ENCODE results near the gene ZDHHC9. TPM values are rescaled to one million over a fixed set of nuclear protein-coding genes. Genes with fewer than 3 reads are reported as not detected.

Gene ZDHHC9
- polyA plus RNA-seq, 3 donors from 2014 or later: 1.4 to 2.2 (median 1.6) TPM

GRCh38 chrX:129804806-129805205 lies 38.9 kb downstream of the ZDHHC9 start:
- H3K36me3 Mint-ChIP-seq: peaks cover 0 to 5% (median 0%) of the 10 kb centered on the region in 3 donors
- H3K4me3 Mint-ChIP-seq: no peak overlapping the region
- no peak overlapping the region for H3K27ac Mint-ChIP-seq
- peaks cover 17 to 22% of the 10 kb centered on the region in 2 donors for H3K4me1 Mint-ChIP-seq
- H3K9me3 Mint-ChIP-seq: no peaks in the 10 kb centered on the region
- DNase-seq: no peak
- H3K27me3 Mint-ChIP-seq (ENCODE audit: low read depth in 3 of 3): no peaks in the 10 kb centered on the region

DNA sequence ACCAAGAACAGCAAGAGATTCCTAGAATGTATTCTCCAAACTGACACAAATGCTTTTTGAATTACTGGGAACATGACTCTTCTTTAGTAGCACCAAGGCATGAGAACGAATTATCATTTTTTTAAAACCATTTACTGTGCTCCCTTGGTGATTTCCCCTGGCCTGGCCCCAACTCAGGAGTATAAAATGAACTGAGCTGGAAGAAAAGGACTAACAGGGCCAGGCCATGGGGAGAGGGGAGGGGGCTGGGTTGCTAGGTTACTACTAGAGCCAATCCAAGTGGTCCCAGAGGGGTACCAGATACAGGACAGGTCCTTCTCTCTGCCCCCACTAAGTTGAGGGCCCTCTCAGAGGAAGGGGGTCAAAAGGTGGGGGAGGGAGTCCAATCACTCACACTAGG lies 40.8 kb downstream of the ZDHHC9 start:
- Mint-ChIP-seq H3K9me3 (no peaks in the 10 kb centered on the region), H3K4me3 (no peak overlapping the region), H3K27me3 (ENCODE audit: low read depth in 3 of 3) (peaks cover 0 to 4% (median 3%) of the 10 kb centered on the region in 3 donors), H3K27ac (no peak overlapping the region), H3K36me3 (peaks cover 0 to 4% (median 0%) of the 10 kb centered on the region in 3 donors), H3K4me1 (peaks cover 14 to 28% of the 10 kb centered on the region in 2 donors)
- no peak for DNase-seq

GRCh38 chrX:129800186-129800585 lies 43.5 kb downstream of the ZDHHC9 start:
- peaks cover 0 to 4% (median 3%) of the 10 kb centered on the region in 3 donors for H3K27me3 Mint-ChIP-seq (ENCODE audit: low read depth in 3 of 3)
- no peak for DNase-seq
- peaks cover 14 to 33% of the 10 kb centered on the region in 2 donors for H3K4me1 Mint-ChIP-seq
- H3K9me3 Mint-ChIP-seq: no peaks in the 10 kb centered on the region
- H3K27ac Mint-ChIP-seq: peak overlapping the region in 4 of 6 donors; percentile 31 to 82 (median 74)
- no peak overlapping the region for H3K4me3 Mint-ChIP-seq
- peaks cover 0 to 14% (median 0%) of the 10 kb centered on the region in 3 donors for H3K36me3 Mint-ChIP-seq

GRCh38 chrX:129798888-129799287 lies 44.8 kb downstream of the ZDHHC9 start:
- DNase-seq: no peak
- Mint-ChIP-seq H3K27ac (peak overlapping the region; percentile 69 to 87 (median 78)), H3K27me3 (ENCODE audit: low read depth in 3 of 3) (peaks cover 0 to 4% (median 3%) of the 10 kb centered on the region in 3 donors), H3K4me1 (peaks cover 17 to 33% of the 10 kb centered on the region in 2 donors), H3K4me3 (no peak overlapping the region), H3K9me3 (no peaks in the 10 kb centered on the region), H3K36me3 (peaks cover 0 to 19% (median 0%) of the 10 kb centered on the region in 3 donors)

- Mint-ChIP-seq H3K27me3 (ENCODE audit: low read depth in 3 of 3) (peaks cover 0 to 4% (median 3%) of the 10 kb centered on the region in 3 donors), H3K36me3 (peaks cover 0 to 19% (median 0%) of the 10 kb centered on the region in 3 donors), H3K4me3 (no peak overlapping the region), H3K4me1 (peaks cover 17 to 33% of the 10 kb centered on the region in 2 donors), H3K9me3 (no peaks in the 10 kb centered on the region), H3K27ac (peak overlapping the region; percentile 69 to 87 (median 80))
- DNase-seq: no peak
Observed at GRCh38 chrX:129798456-129798855, 45.2 kb downstream of the ZDHHC9 start.

GRCh38 chrX:129797251-129797906 lies 46.3 kb downstream of the ZDHHC9 start:
- H3K4me3 Mint-ChIP-seq: no peak overlapping the region
- DNase-seq: no peak
- peaks cover 0 to 19% (median 4%) of the 10 kb centered on the region in 3 donors for H3K36me3 Mint-ChIP-seq
- H3K9me3 Mint-ChIP-seq: no peaks in the 10 kb centered on the region
- peaks cover 0 to 4% (median 3%) of the 10 kb centered on the region in 3 donors for H3K27me3 Mint-ChIP-seq (ENCODE audit: low read depth in 3 of 3)
- peaks cover 23 to 33% of the 10 kb centered on the region in 2 donors for H3K4me1 Mint-ChIP-seq
- H3K27ac Mint-ChIP-seq: peak overlapping the region in 5 of 6 donors; percentile 55 to 81 (median 76)

DNA sequence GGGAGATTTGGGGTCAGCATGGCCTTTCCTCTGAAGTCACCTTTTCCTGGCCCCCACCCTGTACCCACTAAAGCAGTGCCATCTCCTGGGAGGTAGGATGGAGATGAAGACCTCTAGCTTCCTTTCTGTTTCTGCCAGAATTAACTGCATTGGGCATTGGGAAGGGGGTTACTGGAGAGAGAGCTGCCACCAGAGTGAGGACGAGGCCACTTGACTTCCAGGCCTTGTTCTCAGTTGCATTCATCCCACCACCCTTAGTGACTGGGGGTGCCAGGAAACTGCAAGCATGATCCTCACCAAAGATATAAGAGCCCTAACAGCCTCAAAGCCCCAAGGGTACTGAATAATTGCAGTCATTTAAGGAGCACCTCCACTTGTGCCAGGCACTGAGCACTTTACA lies 48.1 kb downstream of the ZDHHC9 start:
- no peak for DNase-seq
- Mint-ChIP-seq H3K4me1 (peaks cover 24 to 38% of the 10 kb centered on the region in 2 donors), H3K36me3 (peaks cover 0 to 27% (median 8%) of the 10 kb centered on the region in 3 donors), H3K27ac (peak overlapping the region in 5 of 6 donors; percentile 19 to 79 (median 57)), H3K27me3 (ENCODE audit: low read depth in 3 of 3) (peaks cover 2 to 4% (median 3%) of the 10 kb centered on the region in 3 donors), H3K9me3 (no peaks in the 10 kb centered on the region), H3K4me3 (no peak overlapping the region)

DNA sequence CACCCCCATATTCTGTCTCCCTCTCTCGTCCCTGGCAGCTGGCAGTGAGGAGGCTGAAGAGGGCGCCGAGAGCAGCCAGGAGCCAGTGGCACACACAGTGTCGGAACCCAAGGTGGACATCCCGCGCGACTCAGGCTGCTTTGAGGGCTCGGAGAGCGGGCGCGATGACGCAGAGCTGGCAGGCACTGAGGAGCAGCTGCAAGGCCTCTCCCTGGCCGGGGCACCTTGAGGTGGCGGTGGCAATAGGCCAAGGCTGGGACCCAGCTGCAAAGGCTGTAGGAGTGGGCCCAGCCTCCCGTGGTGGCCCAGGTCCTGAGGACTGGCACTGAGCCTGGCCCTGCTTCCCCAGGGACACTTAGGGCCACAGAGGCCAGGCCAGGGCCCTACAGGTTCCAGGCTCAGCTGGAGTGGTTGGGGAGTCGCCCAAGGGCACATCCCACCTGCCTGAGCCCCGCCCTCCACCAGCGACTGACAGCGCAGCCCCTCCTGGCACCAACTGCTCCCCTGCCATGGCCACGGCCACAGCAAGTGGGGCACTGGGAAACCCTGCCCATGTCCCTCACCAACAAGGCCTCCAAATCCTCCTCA lies 50.0 kb downstream of the ZDHHC9 start:
- Mint-ChIP-seq H3K36me3 (peaks cover under 1 to 37% (median 11%) of the 10 kb centered on the region in 3 donors), H3K27ac (peak overlapping the region in 2 of 6 donors; percentile 35 to 57), H3K27me3 (ENCODE audit: low read depth in 3 of 3) (peaks cover 0 to 2% (median 2%) of the 10 kb centered on the region in 3 donors), H3K4me1 (peaks cover 27 to 35% of the 10 kb centered on the region in 2 donors), H3K9me3 (no peaks in the 10 kb centered on the region), H3K4me3 (no peak overlapping the region)
- DNase-seq: no peak

DNA sequence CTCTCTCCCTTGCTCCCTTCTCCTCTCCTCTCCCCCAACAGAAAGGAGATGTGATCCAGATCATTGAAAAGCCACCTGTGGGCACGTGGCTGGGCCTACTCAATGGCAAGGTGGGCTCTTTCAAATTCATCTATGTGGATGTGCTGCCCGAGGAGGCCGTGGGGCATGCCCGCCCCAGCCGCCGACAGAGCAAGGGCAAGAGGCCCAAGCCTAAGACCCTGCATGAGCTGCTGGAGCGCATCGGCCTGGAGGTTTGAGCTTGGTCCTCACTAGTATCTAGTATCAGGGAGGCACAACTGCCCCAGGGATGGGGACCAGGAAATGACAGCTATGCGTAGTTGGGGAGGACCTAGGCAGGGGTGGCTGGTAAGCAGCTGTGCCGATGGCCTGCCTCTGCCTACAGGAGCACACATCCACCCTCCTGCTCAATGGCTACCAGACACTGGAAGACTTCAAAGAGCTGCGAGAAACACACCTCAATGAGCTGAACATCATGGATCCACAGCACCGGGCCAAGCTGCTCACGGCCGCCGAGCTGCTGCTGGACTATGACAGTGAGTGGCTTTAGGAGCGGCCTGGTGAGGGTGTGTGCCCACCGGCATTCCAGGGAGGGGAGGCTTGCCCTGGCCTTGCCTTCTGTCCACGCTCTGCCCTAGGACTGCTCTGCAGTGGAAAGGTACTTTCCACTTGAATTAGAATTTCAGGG lies 50.9 kb downstream of the ZDHHC9 start:
- Mint-ChIP-seq H3K4me3 (no peak overlapping the region), H3K27ac (peak overlapping the region in 4 of 6 donors; percentile 40 to 80 (median 64)), H3K36me3 (peaks cover 5 to 36% (median 11%) of the 10 kb centered on the region in 3 donors), H3K4me1 (peaks cover 32 to 33% of the 10 kb centered on the region in 2 donors), H3K27me3 (ENCODE audit: low read depth in 3 of 3) (peaks cover 0 to 4% (median 2%) of the 10 kb centered on the region in 3 donors), H3K9me3 (no peaks in the 10 kb centered on the region)
- DNase-seq: no peak

- Mint-ChIP-seq H3K9me3 (no peaks in the 10 kb centered on the region), H3K36me3 (peaks cover 11 to 40% (median 16%) of the 10 kb centered on the region in 3 donors), H3K27ac (peak overlapping the region in 4 of 6 donors; percentile 40 to 80 (median 67)), H3K4me1 (peaks cover 39% of the 10 kb centered on the region in 2 donors), H3K4me3 (no peak overlapping the region), H3K27me3 (ENCODE audit: low read depth in 3 of 3) (peaks cover 0 to 9% (median 2%) of the 10 kb centered on the region in 3 donors)
- DNase-seq: no peak
Observed at GRCh38 chrX:129791961-129792570, 51.6 kb downstream of the ZDHHC9 start.

DNA sequence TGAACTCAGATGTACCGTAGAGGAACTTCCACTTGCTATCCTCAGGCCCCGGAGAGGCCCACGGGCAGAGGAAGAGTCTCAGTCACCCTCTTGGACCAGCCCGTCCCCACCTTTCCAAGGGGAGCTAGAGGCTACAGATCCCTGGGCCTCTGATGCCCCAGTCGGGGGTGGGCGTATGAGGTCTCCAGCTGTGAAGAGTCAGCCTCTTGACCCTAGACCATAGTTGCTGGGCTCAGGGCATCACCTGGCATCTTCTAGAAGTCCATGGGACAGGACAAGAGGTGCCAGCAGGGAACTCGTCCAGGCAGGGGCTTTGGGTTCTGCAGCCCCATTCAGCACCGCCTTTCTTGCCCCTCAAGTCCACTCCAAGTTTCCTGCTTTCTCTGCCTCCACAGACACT lies 52.4 kb downstream of the ZDHHC9 start:
- Mint-ChIP-seq H3K4me1 (peaks cover 44 to 47% of the 10 kb centered on the region in 2 donors), H3K27me3 (ENCODE audit: low read depth in 3 of 3) (peaks cover 0 to 11% (median 2%) of the 10 kb centered on the region in 3 donors), H3K36me3 (peaks cover 14 to 43% (median 20%) of the 10 kb centered on the region in 3 donors), H3K9me3 (no peaks in the 10 kb centered on the region), H3K4me3 (no peak overlapping the region), H3K27ac (peak overlapping the region in 4 of 6 donors; percentile 61 to 94 (median 72))
- no peak for DNase-seq

DNA sequence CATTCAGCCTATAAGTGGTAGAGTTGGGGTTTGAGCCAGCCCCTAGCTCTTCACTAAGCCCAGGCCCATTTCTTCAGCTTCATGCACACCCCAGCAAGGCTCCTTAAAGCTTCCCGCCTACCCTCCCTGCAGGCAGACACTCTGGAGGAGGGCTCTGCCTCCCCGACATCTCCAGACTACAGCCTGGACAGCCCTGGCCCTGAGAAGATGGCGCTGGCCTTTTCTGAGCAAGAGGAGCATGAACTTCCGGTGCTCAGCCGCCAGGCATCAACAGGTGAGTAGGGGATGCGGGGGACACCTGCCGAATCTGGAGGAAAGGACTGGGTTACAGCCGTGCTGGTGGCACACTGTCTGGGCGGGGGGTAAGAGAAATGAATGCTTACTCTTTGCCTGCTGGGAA lies 52.9 kb downstream of the ZDHHC9 start:
- peaks cover 48 to 49% of the 10 kb centered on the region in 2 donors for H3K4me1 Mint-ChIP-seq
- no peak overlapping the region for H3K4me3 Mint-ChIP-seq
- H3K27me3 Mint-ChIP-seq (ENCODE audit: low read depth in 3 of 3): peaks cover 0 to 11% (median 2%) of the 10 kb centered on the region in 3 donors
- H3K36me3 Mint-ChIP-seq: peaks cover 17 to 43% (median 26%) of the 10 kb centered on the region in 3 donors
- no peak for DNase-seq
- no peaks in the 10 kb centered on the region for H3K9me3 Mint-ChIP-seq
- peak overlapping the region in 5 of 6 donors; percentile 61 to 94 (median 88) for H3K27ac Mint-ChIP-seq

- peaks cover 21 to 46% (median 32%) of the 10 kb centered on the region in 3 donors for H3K36me3 Mint-ChIP-seq
- H3K27ac Mint-ChIP-seq: peak overlapping the region; percentile 82 to 94 (median 88)
- H3K9me3 Mint-ChIP-seq: no peaks in the 10 kb centered on the region
- H3K27me3 Mint-ChIP-seq (ENCODE audit: low read depth in 3 of 3): peaks cover 0 to 11% (median 2%) of the 10 kb centered on the region in 3 donors
- H3K4me1 Mint-ChIP-seq: peaks cover 54 to 56% of the 10 kb centered on the region in 2 donors
- no peak for DNase-seq
- peak overlapping the region in 2 of 5 donors; percentile 40 to 60 for H3K4me3 Mint-ChIP-seq
Observed at GRCh38 chrX:129790146-129790545, 53.5 kb downstream of the ZDHHC9 start.

Data from immature natural killer cell (primary cell).